ENCODE data around the gene SLC1A2.

GRCh38 chr11:35286126-35286525 is 133.2 kb downstream of the SLC1A2 start:
- TF ChIP-seq CTCF (IDR thresholded peaks at IDR 0.05; ENCODE audit: insufficient read depth, low read length, poor library complexity, severe bottlenecking), result no peak
- no peak for TF ChIP-seq EZH2phosphoT487 (conservative IDR thresholded peaks at IDR 0.05; ENCODE audit: low read length)
